Colonic mucosa (tissue), 4 donors: ENCODE results near the gene PDE7B. TPM values are rescaled to one million over a fixed set of nuclear protein-coding genes. Genes with fewer than 3 reads are reported as not detected.

Experiments
- DNase-seq: peaks from one replicate; pipeline ENCODE4 v3.0.0-alpha.2; 2020
- H3K27ac ChIP-seq: fragments of 200-600 bp; one replicate; pipeline ENCODE4 v1.8.0; 2021
- H3K27me3 ChIP-seq: fragments of 200-600 bp; one replicate; pipeline ENCODE4 v1.8.0; 2021
- H3K36me3 ChIP-seq: fragments of 200-600 bp; one replicate; pipeline ENCODE4 v1.8.0; 2021
- H3K4me1 ChIP-seq: fragments of 200-600 bp; one replicate; pipeline ENCODE4 v1.8.0; 2021; ENCODE audit warnings: mild to moderate bottlenecking
- H3K4me3 ChIP-seq: fragments of 200-600 bp; one replicate; pipeline ENCODE4 v1.8.0; 2021
- H3K9ac ChIP-seq, 2 donors: one replicate each; pipeline ENCODE4 v1.7.0; 2013; ENCODE audit warnings: control low read depth in 2 of 2, low read depth in 2 of 2, low read length in 2 of 2
- H3K9me3 ChIP-seq: fragments of 200-600 bp; one replicate; pipeline ENCODE4 v1.8.0; 2021
- intact Hi-C: fragments of 100-400 bp; cut with DNase I; formaldehyde crosslinking; loops from one replicate; pipeline ENCODE4 v1.14.1; 2022
- total RNA-seq, 2 donors: library from RNA; stranded (reverse); fragmentation: NEBNext Ultra II Directional in 1 of 2; extraction: Animal tissue kit (Norgen Biotek cat#: 25700) in 1 of 2; gene quantifications; one replicate each; pipeline ENCODE4 v1.2.1, GENCODE V29; 2021
- TF ChIP-seq, protein P1 (sequence below): fragments of 200-600 bp; IDR thresholded peaks from one replicate; pipeline ENCODE4 v1.8.0; 2022; ENCODE audit warnings: antibody characterized with exemption, mild to moderate bottlenecking
- donor health status: healthy.
- donor health status: DM: no; HTN: no; CAD: no.
- donor health status: DM: no; HTN: no; CAD: no.

Gene PDE7B
- total RNA-seq, 2 donors from 2014 or later: 1.0 to 1.4 TPM

DNA sequence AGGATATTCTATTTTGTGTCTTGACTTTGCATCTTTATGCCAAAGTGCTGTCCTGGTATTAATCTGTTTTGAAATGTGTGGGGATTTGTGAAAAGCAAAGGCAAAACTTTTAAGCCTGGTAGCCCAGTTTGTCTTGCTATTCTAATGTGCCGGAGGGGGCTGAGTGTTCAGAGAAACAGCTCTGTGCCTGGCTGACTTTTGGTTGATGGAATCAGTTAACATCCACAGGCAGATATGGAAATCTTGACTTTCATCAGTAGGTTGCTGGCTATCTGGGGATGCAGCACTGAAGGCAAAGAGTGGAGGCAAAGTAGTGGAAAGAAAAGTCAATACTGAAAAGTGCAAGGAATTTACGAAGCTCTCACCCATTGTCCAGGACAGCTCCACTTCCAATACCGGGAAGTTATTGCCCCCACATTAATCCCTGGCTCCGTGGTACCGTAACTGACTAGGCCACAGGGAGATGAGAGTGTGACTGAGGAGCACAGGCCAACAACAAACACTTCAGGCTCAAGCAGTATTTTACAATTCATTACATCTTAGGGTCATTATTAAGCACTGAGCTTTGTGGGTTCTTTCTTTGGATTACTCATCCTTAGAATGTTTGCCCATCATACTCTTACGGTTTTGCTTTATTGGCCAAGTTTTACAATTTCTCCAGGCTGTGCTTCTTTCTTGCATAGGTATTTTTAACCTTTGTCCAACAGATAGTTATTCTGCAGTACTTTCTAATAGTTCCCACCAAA lies 234.0 kb downstream of the PDE7B start:
- TF ChIP-seq, protein P1, sequence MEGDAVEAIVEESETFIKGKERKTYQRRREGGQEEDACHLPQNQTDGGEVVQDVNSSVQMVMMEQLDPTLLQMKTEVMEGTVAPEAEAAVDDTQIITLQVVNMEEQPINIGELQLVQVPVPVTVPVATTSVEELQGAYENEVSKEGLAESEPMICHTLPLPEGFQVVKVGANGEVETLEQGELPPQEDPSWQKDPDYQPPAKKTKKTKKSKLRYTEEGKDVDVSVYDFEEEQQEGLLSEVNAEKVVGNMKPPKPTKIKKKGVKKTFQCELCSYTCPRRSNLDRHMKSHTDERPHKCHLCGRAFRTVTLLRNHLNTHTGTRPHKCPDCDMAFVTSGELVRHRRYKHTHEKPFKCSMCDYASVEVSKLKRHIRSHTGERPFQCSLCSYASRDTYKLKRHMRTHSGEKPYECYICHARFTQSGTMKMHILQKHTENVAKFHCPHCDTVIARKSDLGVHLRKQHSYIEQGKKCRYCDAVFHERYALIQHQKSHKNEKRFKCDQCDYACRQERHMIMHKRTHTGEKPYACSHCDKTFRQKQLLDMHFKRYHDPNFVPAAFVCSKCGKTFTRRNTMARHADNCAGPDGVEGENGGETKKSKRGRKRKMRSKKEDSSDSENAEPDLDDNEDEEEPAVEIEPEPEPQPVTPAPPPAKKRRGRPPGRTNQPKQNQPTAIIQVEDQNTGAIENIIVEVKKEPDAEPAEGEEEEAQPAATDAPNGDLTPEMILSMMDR: no peak
- no peaks in the 10 kb centered on the region for H3K9me3 ChIP-seq
- no peak overlapping the region for H3K4me3 ChIP-seq
- no peaks in the 10 kb centered on the region for H3K27me3 ChIP-seq
- H3K36me3 ChIP-seq: no peaks in the 10 kb centered on the region
- no peak for DNase-seq
- intact Hi-C loops: no loop called here
- no peak overlapping the region for H3K27ac ChIP-seq
- no peaks in the 10 kb centered on the region for H3K4me1 ChIP-seq
- no peak overlapping the region for H3K9ac ChIP-seq

DNA sequence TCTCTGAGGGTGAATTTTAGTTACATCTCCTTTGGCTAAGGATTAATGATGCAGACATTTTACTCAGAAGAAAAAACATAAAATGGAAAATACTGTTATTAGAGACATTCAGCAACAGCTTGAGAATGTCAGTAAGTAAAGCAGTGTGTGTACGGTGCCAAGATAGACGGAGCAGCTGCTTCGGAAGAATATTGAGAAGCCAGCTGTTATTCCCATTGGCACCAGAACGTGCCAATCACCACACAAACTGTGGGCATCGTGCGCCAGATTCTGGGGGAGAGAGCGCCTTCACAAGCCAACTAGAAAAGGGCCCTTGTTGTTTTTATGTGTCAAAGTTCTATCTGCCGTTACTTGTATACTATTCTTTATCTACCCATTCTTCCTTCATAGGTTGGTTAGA lies 235.2 kb downstream of the PDE7B start:
- Histone ChIP-seq H3K4me3 (no peak overlapping the region), H3K9ac (no peak overlapping the region), H3K36me3 (no peaks in the 10 kb centered on the region), H3K27ac (no peak overlapping the region), H3K9me3 (no peaks in the 10 kb centered on the region), H3K27me3 (no peaks in the 10 kb centered on the region), H3K4me1 (no peaks in the 10 kb centered on the region)
- TF ChIP-seq, protein P1: no peak
- intact Hi-C loops: no loop called here
- no peak for DNase-seq

DNA sequence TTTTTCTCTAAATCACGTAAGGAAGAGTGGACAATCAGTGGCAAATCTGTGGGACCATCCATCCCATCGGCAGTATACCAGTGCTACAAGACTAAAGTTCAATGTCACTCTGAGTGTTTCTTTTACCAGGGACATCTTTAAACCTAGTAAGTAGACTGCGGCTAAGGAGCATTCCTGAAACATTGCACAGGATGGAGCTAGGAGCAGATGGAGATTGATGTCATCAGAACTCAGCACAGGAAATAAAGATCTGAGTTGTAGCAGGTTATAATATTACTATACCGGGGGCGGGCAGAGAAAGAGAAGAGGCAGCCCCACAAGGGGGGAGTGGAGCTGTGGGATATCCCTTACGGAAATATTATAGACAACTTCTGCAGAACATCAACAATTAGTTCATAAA lies 236.5 kb downstream of the PDE7B start:
- intact Hi-C loops: no loop called here
- H3K9me3 ChIP-seq: no peaks in the 10 kb centered on the region
- H3K27ac ChIP-seq: no peak overlapping the region
- TF ChIP-seq, protein P1: no peak
- H3K4me1 ChIP-seq: no peaks in the 10 kb centered on the region
- no peak for DNase-seq
- no peak overlapping the region for H3K9ac ChIP-seq
- H3K27me3 ChIP-seq: no peaks in the 10 kb centered on the region
- no peak overlapping the region for H3K4me3 ChIP-seq
- no peaks in the 10 kb centered on the region for H3K36me3 ChIP-seq

DNA sequence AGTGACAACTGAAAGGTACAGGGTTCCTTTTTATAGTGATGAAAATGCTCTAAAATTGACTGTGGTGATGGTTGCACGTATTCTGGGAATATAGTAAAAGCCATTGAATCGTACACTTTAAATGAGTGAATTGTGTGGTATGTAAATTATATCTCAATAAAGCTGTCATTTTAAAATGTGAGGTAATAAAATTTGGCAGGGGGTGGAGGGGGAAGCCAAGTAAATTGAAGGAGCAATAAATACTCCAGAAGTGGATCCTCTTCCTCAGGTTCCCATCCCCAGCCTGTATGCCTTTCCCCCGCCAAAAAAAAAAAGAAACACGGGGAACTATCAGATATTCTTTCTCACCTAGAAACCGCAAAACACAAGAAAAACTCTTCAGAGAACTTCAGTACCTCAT lies 237.2 kb downstream of the PDE7B start:
- H3K4me3 ChIP-seq: no peak overlapping the region
- H3K4me1 ChIP-seq: no peaks in the 10 kb centered on the region
- H3K36me3 ChIP-seq: no peaks in the 10 kb centered on the region
- intact Hi-C loops: no loop called here
- no peak for DNase-seq
- TF ChIP-seq, protein P1: no peak
- no peaks in the 10 kb centered on the region for H3K27me3 ChIP-seq
- no peak overlapping the region for H3K27ac ChIP-seq
- no peak overlapping the region for H3K9ac ChIP-seq
- H3K9me3 ChIP-seq: no peaks in the 10 kb centered on the region

DNA sequence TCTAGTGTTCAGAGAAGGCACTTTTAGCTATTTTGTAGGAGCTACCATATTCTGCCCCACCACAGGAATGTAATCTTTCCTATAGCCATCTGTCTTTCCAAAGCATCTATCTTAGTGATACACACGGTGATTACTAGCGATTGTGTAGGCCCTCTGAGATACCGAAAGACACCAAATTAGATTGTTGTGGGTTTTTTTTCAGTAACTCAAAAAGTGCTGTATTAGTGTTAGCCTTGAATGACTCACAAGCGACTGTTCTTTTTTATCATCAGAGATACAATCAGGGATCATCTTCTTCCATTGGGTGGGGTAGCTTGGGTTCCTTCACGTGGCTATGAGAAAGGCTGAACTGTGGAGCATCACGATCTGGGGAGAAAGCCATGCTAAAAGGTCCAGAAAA lies 238.4 kb downstream of the PDE7B start:
- TF ChIP-seq, protein P1: no peak
- Histone ChIP-seq H3K36me3 (no peaks in the 10 kb centered on the region), H3K4me1 (no peaks in the 10 kb centered on the region), H3K9ac (no peak overlapping the region), H3K9me3 (no peaks in the 10 kb centered on the region), H3K27me3 (no peaks in the 10 kb centered on the region), H3K27ac (no peak overlapping the region), H3K4me3 (no peak overlapping the region)
- no peak for DNase-seq
- intact Hi-C loops: no loop called here
